Testis (tissue), 2 donors: ENCODE data around the gene PFKP.

ENCODE experiments used
- POLR2A ChIP-seq: fragments of 450-650 bp; IDR thresholded peaks from one replicate; pipeline ENCODE4 v1.6.1; 2017; ENCODE audit warnings: antibody characterized with exemption, mild to moderate bottlenecking, moderate library complexity
- TF ChIP-seq, protein P1 (sequence below), 3 experiments: fragments of 450-650 bp in 2 of 3; fragments of 200-600 bp in 1 of 3; sonication (generic) in 1 of 3; IDR thresholded peaks; one replicate each; pipeline ENCODE4 v1.5.1; 2016 to 2019; ENCODE audit warnings: antibody characterized with exemption in 3 of 3, mild to moderate bottlenecking in 2 of 3, moderate library complexity in 1 of 3

DNA sequence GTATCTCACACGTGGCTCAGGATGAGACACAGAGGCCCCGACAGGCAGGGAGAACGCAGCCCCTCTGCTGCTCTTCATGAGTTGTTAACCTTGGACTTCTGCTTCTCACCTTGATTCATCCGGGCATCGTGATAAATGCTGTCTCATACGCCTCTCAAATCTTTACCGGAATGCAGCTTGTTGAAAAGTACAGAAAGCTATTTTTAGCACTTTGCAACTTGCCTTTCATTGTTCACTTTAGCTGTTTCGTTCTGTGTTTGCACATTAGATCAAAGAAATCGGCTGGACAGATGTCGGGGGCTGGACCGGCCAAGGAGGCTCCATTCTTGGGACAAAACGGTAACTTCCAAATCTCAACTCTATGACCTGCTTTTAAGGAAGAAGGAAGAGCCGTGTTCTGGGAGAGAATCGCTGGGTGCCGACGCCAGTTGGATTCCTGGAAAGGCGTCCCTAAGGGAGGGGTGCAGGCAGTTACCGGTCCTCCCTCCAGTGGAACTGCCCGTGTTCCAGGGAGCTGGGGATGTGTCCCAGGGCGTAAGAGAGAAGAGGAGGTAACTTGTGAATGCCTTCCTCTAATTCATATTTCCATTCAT lies 49.3 kb downstream of the PFKP start:
- TF ChIP-seq, protein P1, sequence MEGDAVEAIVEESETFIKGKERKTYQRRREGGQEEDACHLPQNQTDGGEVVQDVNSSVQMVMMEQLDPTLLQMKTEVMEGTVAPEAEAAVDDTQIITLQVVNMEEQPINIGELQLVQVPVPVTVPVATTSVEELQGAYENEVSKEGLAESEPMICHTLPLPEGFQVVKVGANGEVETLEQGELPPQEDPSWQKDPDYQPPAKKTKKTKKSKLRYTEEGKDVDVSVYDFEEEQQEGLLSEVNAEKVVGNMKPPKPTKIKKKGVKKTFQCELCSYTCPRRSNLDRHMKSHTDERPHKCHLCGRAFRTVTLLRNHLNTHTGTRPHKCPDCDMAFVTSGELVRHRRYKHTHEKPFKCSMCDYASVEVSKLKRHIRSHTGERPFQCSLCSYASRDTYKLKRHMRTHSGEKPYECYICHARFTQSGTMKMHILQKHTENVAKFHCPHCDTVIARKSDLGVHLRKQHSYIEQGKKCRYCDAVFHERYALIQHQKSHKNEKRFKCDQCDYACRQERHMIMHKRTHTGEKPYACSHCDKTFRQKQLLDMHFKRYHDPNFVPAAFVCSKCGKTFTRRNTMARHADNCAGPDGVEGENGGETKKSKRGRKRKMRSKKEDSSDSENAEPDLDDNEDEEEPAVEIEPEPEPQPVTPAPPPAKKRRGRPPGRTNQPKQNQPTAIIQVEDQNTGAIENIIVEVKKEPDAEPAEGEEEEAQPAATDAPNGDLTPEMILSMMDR (IDR thresholded peaks at IDR 0.05): no peak
- TF ChIP-seq POLR2A: no peak
